C4-2B (cell line): ENCODE data around the gene ADCY9.
"Not testable (repeated sequence)": the region's sequence is repeated elsewhere in the genome, so short reads cannot be mapped to it uniquely, and the experiment has no call there.

Experiments used
- H3K27ac ChIP-seq: fragments of 450-650 bp; 2 replicates; pipeline ENCODE4 v1.5.1; 2017
- ZFX ChIP-seq: fragments of 450-650 bp; IDR thresholded peaks from 2 replicates; pipeline ENCODE4 v1.6.1; 2017
- TF ChIP-seq, protein P1 (sequence below): fragments of 450-650 bp; conservative IDR thresholded peaks from 2 replicates; pipeline ENCODE4 v1.5.1; 2017; ENCODE audit warnings: mild to moderate bottlenecking

The ADCY9 gene

DNA sequence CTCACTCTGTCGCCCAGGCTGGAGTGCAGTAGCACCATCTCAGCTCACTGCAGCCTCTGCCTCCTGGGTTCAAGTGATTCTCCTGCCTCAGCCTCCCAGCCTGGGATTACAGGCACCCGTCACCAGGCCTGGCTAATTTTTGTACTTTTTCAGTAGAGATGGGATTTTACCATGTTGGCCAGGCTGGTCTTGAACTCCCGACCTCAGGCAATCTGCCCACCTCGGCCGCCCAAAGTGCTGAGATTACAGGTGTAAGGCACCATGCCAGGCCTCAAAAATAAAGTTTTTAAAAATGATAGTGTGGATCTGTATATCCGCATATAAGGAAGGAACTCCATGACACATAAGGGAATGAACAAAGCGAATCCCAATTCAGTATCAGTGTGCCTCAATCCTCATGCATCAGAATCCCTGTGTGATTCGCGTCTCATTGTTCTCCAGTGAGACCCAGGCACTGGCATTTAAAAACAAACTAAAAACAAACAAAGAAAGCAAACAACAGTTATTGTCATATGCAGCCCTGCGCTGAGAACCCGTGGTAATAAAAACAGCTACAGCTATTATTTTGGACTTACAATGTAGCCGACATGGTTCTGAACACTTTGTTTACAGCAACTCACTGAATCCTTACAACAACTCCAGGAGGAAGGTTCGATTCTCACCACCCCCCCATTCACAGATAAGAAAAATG, 181.6 kb downstream of the ADCY9 start:
- no peak overlapping the region for H3K27ac ChIP-seq
- TF ChIP-seq, protein P1, sequence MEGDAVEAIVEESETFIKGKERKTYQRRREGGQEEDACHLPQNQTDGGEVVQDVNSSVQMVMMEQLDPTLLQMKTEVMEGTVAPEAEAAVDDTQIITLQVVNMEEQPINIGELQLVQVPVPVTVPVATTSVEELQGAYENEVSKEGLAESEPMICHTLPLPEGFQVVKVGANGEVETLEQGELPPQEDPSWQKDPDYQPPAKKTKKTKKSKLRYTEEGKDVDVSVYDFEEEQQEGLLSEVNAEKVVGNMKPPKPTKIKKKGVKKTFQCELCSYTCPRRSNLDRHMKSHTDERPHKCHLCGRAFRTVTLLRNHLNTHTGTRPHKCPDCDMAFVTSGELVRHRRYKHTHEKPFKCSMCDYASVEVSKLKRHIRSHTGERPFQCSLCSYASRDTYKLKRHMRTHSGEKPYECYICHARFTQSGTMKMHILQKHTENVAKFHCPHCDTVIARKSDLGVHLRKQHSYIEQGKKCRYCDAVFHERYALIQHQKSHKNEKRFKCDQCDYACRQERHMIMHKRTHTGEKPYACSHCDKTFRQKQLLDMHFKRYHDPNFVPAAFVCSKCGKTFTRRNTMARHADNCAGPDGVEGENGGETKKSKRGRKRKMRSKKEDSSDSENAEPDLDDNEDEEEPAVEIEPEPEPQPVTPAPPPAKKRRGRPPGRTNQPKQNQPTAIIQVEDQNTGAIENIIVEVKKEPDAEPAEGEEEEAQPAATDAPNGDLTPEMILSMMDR, result no peak
- TF ChIP-seq ZFX, result no peak

- not testable (repeated sequence) for H3K27ac ChIP-seq
Measured at GRCh38 chr16:3927147-3927546, 189.1 kb downstream of the ADCY9 start.

DNA sequence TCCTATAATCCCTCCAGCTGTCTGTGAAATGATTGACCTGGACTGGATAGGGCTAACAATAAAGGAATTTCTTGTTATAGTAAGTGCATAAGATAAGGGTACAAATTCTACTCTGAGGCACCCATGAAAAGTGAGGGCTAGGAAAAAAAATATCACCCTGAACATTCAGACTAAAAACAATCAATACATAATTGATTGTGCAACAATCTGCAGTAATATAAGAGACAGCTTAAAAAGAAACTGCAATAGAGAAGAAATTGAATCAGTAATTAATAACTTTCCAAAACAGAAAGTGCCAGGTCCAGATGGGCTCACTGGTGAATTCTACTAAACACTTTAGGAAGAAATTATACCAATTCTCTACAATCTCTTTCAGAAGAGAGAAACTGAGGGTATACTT, 191.5 kb downstream of the ADCY9 start:
- H3K27ac ChIP-seq, result no peak overlapping the region
- TF ChIP-seq, protein P1, result no peak
- TF ChIP-seq ZFX, result no peak

DNA sequence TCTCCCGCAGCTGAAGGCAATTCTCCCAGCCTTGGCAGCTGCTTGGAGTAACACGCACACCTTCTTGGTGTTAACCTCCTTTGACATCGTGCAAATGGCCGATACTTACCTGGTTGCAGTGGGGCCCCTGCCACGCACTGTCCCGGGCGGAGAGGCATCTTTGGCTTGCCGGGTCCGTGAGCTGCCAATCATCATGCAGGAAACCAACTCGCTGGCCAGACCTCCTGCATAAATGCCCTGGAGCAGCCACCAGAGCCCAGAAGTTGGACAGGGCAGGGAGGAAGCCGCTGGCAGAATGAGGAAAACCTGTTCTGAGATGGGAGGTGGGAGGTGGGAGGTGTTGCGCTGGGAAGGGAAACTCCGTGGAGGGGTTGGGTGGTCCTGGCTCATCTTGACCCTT, 194.0 kb downstream of the ADCY9 start:
- TF ChIP-seq, protein P1, result no peak
- TF ChIP-seq ZFX, result no peak

DNA sequence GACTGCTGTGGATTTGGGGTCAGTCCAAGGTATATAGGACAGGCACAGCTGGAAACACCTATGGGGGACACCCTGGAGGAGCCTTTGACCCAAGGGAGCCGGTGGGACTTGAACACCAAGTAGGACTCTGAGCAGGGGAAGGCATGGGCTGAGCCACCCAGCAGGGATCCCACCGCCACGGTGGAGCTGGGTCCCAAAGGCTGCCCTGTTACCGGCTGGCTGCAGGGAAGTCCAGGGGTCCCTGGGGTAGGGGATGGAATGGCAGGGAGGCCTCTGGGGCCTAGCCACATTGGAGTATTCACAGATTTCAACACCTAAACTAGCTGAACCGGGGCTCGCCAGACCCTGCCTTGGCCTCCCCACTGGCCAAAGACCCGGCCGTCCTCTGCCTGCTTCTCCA, 196.0 kb downstream of the ADCY9 start:
- no peak overlapping the region for H3K27ac ChIP-seq
- TF ChIP-seq, protein P1, result no peak
- no peak for TF ChIP-seq ZFX

More for the DNA sequence above, 194.0 kb downstream of the ADCY9 start:
- H3K27ac ChIP-seq, result peak overlapping the region; percentile 25; the same call in 1 of the 2 replicates

- H3K27ac ChIP-seq, result no peak overlapping the region
- TF ChIP-seq, protein P1, result no peak
- TF ChIP-seq ZFX, result no peak
Measured at GRCh38 chr16:3919413-3919812, 196.8 kb downstream of the ADCY9 start.

DNA sequence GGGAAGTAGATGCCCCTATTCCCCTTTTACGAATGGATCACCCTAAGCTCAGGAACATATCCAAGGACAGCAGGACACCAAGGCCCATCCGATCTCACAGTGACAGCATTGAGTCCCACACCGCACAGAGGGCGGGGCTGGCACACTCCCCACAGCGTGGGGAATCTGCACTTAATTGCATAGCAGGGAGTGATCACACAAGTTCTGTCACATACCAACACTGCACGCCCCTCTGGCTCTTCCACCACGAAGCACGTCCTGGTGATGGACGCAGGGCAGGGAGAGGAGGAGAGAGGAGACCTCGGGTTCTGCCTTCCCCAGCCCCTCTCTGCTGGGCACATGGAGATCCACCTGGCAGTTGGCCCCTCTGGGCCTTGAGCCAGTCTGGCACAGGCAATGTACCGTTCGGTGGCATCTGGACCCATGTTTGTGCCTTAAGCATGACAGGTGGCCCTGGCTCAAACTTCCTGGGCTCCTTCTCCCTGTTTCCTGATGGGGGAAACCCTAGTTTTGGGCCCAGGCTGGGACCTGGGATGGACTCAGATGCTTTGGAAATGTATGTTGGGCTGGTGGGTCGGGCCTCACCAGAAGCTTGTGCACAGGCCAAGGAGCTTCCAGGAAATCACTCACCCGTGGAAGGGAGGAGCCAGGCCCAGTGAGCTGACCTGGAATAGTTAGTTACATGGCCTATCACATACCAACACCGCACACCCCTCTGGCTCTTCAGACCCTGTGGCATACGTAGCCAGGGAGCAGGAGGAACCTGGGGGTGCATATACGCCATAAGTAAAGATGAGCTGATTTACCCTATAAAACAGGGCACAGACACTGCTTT, 200.6 kb downstream of the ADCY9 start:
- no peak for TF ChIP-seq ZFX
- TF ChIP-seq, protein P1, result no peak
- H3K27ac ChIP-seq, result no peak overlapping the region
